ENCODE measurements around the gene PCDHGA3.
"Not testable (repeated sequence)": the region's sequence is repeated elsewhere in the genome, so short reads cannot be mapped to it uniquely, and the experiment has no call there.

Gene PCDHGA3

GRCh38 chr5:141328231-141328630 is 15.4 kb upstream of the PCDHGA3 start:
- Histone ChIP-seq H3K4me3 (ENCODE audit: low read depth, low read length) (no peak overlapping the region), H3K9me3 (no peaks in the 10 kb centered on the region), H3K27me3 (no peaks in the 10 kb centered on the region), H3K36me3 (no peaks in the 10 kb centered on the region), H3K4me1 (no peaks in the 10 kb centered on the region)
- TF ChIP-seq, protein P1, sequence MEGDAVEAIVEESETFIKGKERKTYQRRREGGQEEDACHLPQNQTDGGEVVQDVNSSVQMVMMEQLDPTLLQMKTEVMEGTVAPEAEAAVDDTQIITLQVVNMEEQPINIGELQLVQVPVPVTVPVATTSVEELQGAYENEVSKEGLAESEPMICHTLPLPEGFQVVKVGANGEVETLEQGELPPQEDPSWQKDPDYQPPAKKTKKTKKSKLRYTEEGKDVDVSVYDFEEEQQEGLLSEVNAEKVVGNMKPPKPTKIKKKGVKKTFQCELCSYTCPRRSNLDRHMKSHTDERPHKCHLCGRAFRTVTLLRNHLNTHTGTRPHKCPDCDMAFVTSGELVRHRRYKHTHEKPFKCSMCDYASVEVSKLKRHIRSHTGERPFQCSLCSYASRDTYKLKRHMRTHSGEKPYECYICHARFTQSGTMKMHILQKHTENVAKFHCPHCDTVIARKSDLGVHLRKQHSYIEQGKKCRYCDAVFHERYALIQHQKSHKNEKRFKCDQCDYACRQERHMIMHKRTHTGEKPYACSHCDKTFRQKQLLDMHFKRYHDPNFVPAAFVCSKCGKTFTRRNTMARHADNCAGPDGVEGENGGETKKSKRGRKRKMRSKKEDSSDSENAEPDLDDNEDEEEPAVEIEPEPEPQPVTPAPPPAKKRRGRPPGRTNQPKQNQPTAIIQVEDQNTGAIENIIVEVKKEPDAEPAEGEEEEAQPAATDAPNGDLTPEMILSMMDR (IDR thresholded peaks at IDR 0.05; ENCODE audit: low read depth, low read length): no peak
- DNase-seq: no peak

- Histone ChIP-seq H3K9me3 (no peaks in the 10 kb centered on the region), H3K27me3 (no peaks in the 10 kb centered on the region), H3K4me1 (no peaks in the 10 kb centered on the region), H3K4me3 (ENCODE audit: low read depth, low read length) (peak within 1 kb of the TSS; percentile 66), H3K36me3 (no peaks in the 10 kb centered on the region)
- DNase-seq: peak; percentile 78
- TF ChIP-seq, protein P1 (IDR thresholded peaks at IDR 0.05; ENCODE audit: low read depth, low read length): peak; percentile 80
Observed at GRCh38 chr5:141330299-141331080, 13.1 kb upstream of the PCDHGA3 start, which contains the start of gene PCDHGA1. TSS of gene PCDHGA1 (plus strand) at chr5:141330514.

GRCh38 chr5:141332571-141332970 is 11.1 kb upstream of the PCDHGA3 start:
- not testable (repeated sequence) for H3K27me3 ChIP-seq; H3K4me3 ChIP-seq (ENCODE audit: low read depth, low read length); DNase-seq; H3K4me1 ChIP-seq; H3K36me3 ChIP-seq; H3K9me3 ChIP-seq

DNA sequence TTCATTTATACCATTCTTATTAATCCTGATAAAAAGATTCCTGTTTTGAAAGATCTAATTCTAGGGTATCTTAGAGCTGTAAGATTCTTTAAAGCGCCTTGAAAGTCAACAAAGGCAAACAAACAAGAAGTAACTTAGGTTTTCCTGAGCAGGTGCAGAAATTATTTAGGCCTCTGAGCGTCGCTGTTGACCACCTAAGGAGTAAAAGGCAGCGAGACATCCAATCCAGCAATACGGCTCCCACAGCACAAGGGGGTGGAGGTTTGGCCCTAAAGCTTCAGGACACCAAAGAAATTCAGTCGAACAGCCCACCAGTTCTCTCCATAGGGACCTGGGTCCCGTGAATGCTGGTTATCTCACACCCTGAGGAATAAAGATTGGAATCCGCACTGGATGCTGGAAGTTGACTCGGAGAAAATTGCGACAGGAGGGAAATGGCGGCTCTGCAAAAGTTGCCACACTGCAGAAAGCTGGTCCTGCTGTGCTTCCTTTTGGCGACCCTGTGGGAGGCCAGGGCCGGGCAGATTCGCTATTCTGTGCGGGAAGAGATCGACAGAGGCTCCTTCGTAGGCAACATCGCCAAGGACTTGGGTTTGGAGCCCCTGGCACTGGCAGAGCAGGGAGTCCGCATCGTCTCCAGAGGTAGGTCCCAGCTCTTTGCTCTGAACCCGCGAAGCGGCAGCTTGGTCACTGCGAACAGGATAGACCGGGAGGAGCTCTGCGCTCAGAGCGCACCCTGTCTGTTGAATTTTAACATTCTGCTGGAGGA is 4.9 kb upstream of the PCDHGA3 start, which contains the start of gene PCDHGA2:
TSS of gene PCDHGA2 (plus strand) at position 223 of the 769 bp plus-strand sequence.
- Histone ChIP-seq H3K36me3 (peaks cover under 1% of the 10 kb centered on the region; the same call in 1 of the 2 replicates), H3K4me3 (ENCODE audit: low read depth, low read length) (no peak within 1 kb of the TSS), H3K9me3 (peaks cover under 1% of the 10 kb centered on the region), H3K4me1 (no peaks in the 10 kb centered on the region; the same call in 1 of the 2 replicates), H3K27me3 (no peaks in the 10 kb centered on the region)
- peak; percentile 52 for DNase-seq
- TF ChIP-seq, protein P1 (IDR thresholded peaks at IDR 0.05; ENCODE audit: low read depth, low read length): peak; percentile 65

GRCh38 chr5:141340781-141341354 is 2.8 kb upstream of the PCDHGA3 start:
- not testable (repeated sequence) for H3K4me3 ChIP-seq (ENCODE audit: low read depth, low read length); H3K4me1 ChIP-seq; H3K27me3 ChIP-seq; H3K36me3 ChIP-seq; H3K9me3 ChIP-seq; DNase-seq

DNA sequence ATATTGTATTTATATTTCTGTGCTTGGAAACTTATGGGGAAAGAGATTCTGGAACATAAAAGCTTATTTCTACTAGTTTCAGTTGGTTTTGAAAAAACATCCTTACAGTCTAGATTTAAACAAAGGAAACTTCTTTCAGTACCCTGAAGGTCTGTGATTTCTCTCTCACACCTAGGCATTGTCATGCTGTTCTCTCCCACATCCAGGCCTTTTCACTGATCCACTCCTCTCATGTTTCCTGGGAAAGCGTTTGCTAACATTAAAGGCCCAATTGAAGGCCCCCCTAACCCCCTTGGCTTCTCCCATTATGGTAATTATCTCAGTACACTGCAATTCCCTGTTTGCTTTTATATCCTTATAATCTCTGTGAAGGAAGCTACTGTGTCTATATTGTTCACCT is 856 bp upstream of the PCDHGA3 start:
- TF ChIP-seq, protein P1 (IDR thresholded peaks at IDR 0.05; ENCODE audit: low read depth, low read length): no peak
- Histone ChIP-seq H3K4me3 (ENCODE audit: low read depth, low read length) (no peak overlapping the region), H3K27me3 (no peaks in the 10 kb centered on the region), H3K9me3 (peaks cover 4% of the 10 kb centered on the region), H3K4me1 (no peaks in the 10 kb centered on the region; the same call in 1 of the 2 replicates), H3K36me3 (peaks cover 3% of the 10 kb centered on the region; the same call in 1 of the 2 replicates)
- no peak for DNase-seq

Data from BE2C (cell line).